ENCODE results near the gene AZI2.

DNA sequence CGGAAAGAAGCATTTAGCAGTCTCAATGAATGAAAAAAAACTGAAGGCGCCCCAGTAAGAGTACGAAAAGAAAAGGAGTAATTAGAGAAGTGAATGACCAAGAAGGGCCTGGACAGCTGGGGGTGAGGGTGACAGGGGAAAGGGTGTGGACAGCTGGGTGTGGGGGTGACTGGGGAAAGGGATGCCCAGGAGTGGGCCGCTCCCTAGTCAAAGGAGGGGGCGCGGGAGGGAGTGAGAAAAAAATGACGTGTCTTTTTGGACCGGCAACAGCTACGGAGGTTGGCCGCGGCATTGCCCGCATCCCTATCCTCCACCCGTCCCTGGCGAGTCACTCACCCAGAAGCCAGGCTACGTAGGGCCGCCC, 377 bp downstream of the AZI2 start:
- TF ChIP-seq POLR2A (IDR thresholded peaks at IDR 0.05; ENCODE audit: low read length): no peak
- no peak for TF ChIP-seq POLR2AphosphoS2 (conservative IDR thresholded peaks at IDR 0.05; ENCODE audit: low read length)
- no peak for TF ChIP-seq EP300 (IDR thresholded peaks at IDR 0.05)
- TF ChIP-seq, protein P1, sequence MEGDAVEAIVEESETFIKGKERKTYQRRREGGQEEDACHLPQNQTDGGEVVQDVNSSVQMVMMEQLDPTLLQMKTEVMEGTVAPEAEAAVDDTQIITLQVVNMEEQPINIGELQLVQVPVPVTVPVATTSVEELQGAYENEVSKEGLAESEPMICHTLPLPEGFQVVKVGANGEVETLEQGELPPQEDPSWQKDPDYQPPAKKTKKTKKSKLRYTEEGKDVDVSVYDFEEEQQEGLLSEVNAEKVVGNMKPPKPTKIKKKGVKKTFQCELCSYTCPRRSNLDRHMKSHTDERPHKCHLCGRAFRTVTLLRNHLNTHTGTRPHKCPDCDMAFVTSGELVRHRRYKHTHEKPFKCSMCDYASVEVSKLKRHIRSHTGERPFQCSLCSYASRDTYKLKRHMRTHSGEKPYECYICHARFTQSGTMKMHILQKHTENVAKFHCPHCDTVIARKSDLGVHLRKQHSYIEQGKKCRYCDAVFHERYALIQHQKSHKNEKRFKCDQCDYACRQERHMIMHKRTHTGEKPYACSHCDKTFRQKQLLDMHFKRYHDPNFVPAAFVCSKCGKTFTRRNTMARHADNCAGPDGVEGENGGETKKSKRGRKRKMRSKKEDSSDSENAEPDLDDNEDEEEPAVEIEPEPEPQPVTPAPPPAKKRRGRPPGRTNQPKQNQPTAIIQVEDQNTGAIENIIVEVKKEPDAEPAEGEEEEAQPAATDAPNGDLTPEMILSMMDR (IDR thresholded peaks at IDR 0.05): no peak; the same call in 2 of the 3 replicates
- TF ChIP-seq RFX5 (IDR thresholded peaks at IDR 0.05): no peak
- no peak for TF ChIP-seq HDAC2 (IDR thresholded peaks at IDR 0.05)
- no peak for TF ChIP-seq SREBF2 (IDR thresholded peaks at IDR 0.05)
- TF ChIP-seq RAD21 (conservative IDR thresholded peaks at IDR 0.05 in 1 of 2, IDR thresholded peaks at IDR 0.05 in 1 of 2): no peak
- TF ChIP-seq, protein P2, sequence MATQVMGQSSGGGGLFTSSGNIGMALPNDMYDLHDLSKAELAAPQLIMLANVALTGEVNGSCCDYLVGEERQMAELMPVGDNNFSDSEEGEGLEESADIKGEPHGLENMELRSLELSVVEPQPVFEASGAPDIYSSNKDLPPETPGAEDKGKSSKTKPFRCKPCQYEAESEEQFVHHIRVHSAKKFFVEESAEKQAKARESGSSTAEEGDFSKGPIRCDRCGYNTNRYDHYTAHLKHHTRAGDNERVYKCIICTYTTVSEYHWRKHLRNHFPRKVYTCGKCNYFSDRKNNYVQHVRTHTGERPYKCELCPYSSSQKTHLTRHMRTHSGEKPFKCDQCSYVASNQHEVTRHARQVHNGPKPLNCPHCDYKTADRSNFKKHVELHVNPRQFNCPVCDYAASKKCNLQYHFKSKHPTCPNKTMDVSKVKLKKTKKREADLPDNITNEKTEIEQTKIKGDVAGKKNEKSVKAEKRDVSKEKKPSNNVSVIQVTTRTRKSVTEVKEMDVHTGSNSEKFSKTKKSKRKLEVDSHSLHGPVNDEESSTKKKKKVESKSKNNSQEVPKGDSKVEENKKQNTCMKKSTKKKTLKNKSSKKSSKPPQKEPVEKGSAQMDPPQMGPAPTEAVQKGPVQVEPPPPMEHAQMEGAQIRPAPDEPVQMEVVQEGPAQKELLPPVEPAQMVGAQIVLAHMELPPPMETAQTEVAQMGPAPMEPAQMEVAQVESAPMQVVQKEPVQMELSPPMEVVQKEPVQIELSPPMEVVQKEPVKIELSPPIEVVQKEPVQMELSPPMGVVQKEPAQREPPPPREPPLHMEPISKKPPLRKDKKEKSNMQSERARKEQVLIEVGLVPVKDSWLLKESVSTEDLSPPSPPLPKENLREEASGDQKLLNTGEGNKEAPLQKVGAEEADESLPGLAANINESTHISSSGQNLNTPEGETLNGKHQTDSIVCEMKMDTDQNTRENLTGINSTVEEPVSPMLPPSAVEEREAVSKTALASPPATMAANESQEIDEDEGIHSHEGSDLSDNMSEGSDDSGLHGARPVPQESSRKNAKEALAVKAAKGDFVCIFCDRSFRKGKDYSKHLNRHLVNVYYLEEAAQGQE (IDR thresholded peaks at IDR 0.05): no peak

All from A549 (cell line).